H9 (cell line): ENCODE measurements around the gene CARM1. TPM values are rescaled to one million over a fixed set of nuclear protein-coding genes. Genes with fewer than 3 reads are reported as not detected.
A peak's percentile ranks its signal among the peaks of the same experiment; 100 is the strongest.

Source experiments
- DNase-seq: peaks from one replicate; pipeline ENCODE4 v3.0.0-alpha.2; 2017
- H2AFZ ChIP-seq: one replicate; pipeline ENCODE4 v1.6.1; 2013; ENCODE audit warnings: mild to moderate bottlenecking, low read length, control low read depth, moderate library complexity
- H2AK5ac ChIP-seq: 2 replicates; pipeline ENCODE4 v1.6.1; 2013; ENCODE audit warnings: low read length, control low read depth, mixed read lengths; ENCODE audit not compliant: insufficient read length
- H2BK120ac ChIP-seq: one replicate; pipeline ENCODE4 v1.6.1; 2013; ENCODE audit warnings: low read depth, mild to moderate bottlenecking, low read length, control low read depth, inconsistent platforms; ENCODE audit not compliant: poor library complexity, severe bottlenecking
- H2BK12ac ChIP-seq: 2 replicates; pipeline ENCODE4 v1.6.1; 2013; ENCODE audit warnings: low read length, control low read depth, mixed read lengths, low read depth; ENCODE audit not compliant: insufficient read length
- H2BK15ac ChIP-seq: 2 replicates; pipeline ENCODE4 v1.6.1; 2013; ENCODE audit warnings: low read depth, low read length, control low read depth
- H2BK20ac ChIP-seq: one replicate; pipeline ENCODE4 v1.6.1; 2013; ENCODE audit warnings: low read depth, mild to moderate bottlenecking, low read length, control low read depth, inconsistent platforms; ENCODE audit not compliant: poor library complexity, severe bottlenecking
- H2BK5ac ChIP-seq: 2 replicates; pipeline ENCODE4 v1.6.1; 2013; ENCODE audit warnings: low read length, control low read depth, mixed read lengths; ENCODE audit not compliant: insufficient read length
- H3K14ac ChIP-seq: 2 replicates; pipeline ENCODE4 v1.6.1; 2013; ENCODE audit warnings: low read length, control low read depth; ENCODE audit not compliant: insufficient read depth
- H3K18ac ChIP-seq: 2 replicates; pipeline ENCODE4 v1.6.1; 2013; ENCODE audit warnings: low read depth, mild to moderate bottlenecking, mixed read lengths, low read length, control low read depth; ENCODE audit not compliant: insufficient read length
- H3K23ac ChIP-seq: 2 replicates; pipeline ENCODE4 v1.6.1; 2013; ENCODE audit warnings: low read length, control low read depth, mixed read lengths, low read depth; ENCODE audit not compliant: insufficient read length
- H3K23me2 ChIP-seq: 2 replicates; pipeline ENCODE4 v1.6.1; 2013; ENCODE audit warnings: low read depth, mild to moderate bottlenecking, mixed read lengths, low read length, control low read depth; ENCODE audit not compliant: insufficient read length, poor library complexity, severe bottlenecking
- H3K27ac ChIP-seq: 2 replicates; pipeline ENCODE4 v1.5.1; 2013; ENCODE audit warnings: low read length, control low read depth, mixed read lengths, low read depth; ENCODE audit not compliant: insufficient read length
- H3K27me3 ChIP-seq: 2 replicates; pipeline ENCODE4 v1.6.1; 2013; ENCODE audit warnings: low read length, control low read depth, inconsistent platforms; ENCODE audit not compliant: insufficient read depth
- H3K4ac ChIP-seq: 2 replicates; pipeline ENCODE4 v1.6.1; 2013; ENCODE audit warnings: low read depth, mild to moderate bottlenecking, control low read depth, inconsistent platforms, low read length, moderate library complexity
- H3K4me1 ChIP-seq: 2 replicates; pipeline ENCODE4 v1.6.1; 2013; ENCODE audit warnings: low read length, control low read depth, inconsistent platforms; ENCODE audit not compliant: insufficient read depth
- H3K4me2 ChIP-seq: 2 replicates; pipeline ENCODE4 v1.6.1; 2013; ENCODE audit warnings: low read length, control low read depth, mixed read lengths; ENCODE audit not compliant: insufficient read length, insufficient read depth
- H3K56ac ChIP-seq: 2 replicates; pipeline ENCODE4 v1.6.1; 2013; ENCODE audit warnings: low read depth, mild to moderate bottlenecking, mixed read lengths, low read length, control low read depth; ENCODE audit not compliant: insufficient read length
- H3K79me1 ChIP-seq: 2 replicates; pipeline ENCODE4 v1.6.1; 2013; ENCODE audit warnings: low read depth, mild to moderate bottlenecking, moderate library complexity, low read length, control low read depth, inconsistent platforms; ENCODE audit not compliant: insufficient read depth, poor library complexity, severe bottlenecking
- H3K79me2 ChIP-seq: 2 replicates; pipeline ENCODE4 v1.6.1; 2013; ENCODE audit warnings: low read length, control low read depth, inconsistent platforms; ENCODE audit not compliant: insufficient read depth
- H3K9ac ChIP-seq: 2 replicates; pipeline ENCODE4 v1.6.1; 2013; ENCODE audit warnings: low read length, control low read depth, mixed read lengths; ENCODE audit not compliant: insufficient read length; ENCODE audit errors: extremely low read depth
- H3K9me3 ChIP-seq: one replicate; pipeline ENCODE4 v1.6.1; 2013; ENCODE audit warnings: low read depth, low read length, inconsistent platforms; ENCODE audit not compliant: control insufficient read depth
- H3T11ph ChIP-seq: one replicate; pipeline ENCODE4 v1.6.1; 2013; ENCODE audit warnings: mild to moderate bottlenecking, low read length, control low read depth, inconsistent platforms
- H4K20me1 ChIP-seq: one replicate; pipeline ENCODE4 v1.6.1; 2013; ENCODE audit not compliant: control insufficient read depth, insufficient read length, insufficient read depth
- H4K5ac ChIP-seq: 2 replicates; pipeline ENCODE4 v1.6.1; 2013; ENCODE audit warnings: low read depth, mild to moderate bottlenecking, mixed read lengths, low read length, control low read depth; ENCODE audit not compliant: insufficient read length
- H4K8ac ChIP-seq: replicated peaks from 2 replicates; pipeline ENCODE4 v1.6.1; 2013; ENCODE audit warnings: low read length, control low read depth, mixed read lengths, low read depth; ENCODE audit not compliant: insufficient read length
- H4K91ac ChIP-seq: 2 replicates; pipeline ENCODE4 v1.6.1; 2013; ENCODE audit warnings: low read depth, mild to moderate bottlenecking, moderate library complexity, mixed read lengths, low read length, control low read depth; ENCODE audit not compliant: insufficient read length
- H3K27ac Mint-ChIP-seq, 3 experiments: 2 replicates in 2 of 3; 3 replicates in 1 of 3; pipeline ENCODE4 v1.8.0; 2020 to 2021; ENCODE audit warnings: mixed read lengths in 3 of 3, mild to moderate bottlenecking in 1 of 3, moderate library complexity in 1 of 3
- H3K27me3 Mint-ChIP-seq: 2 replicates; pipeline ENCODE4 v1.8.0; 2021; ENCODE audit warnings: low read depth, mild to moderate bottlenecking, moderate library complexity, mixed read lengths
- H3K36me3 Mint-ChIP-seq, 3 experiments: 2 replicates in 2 of 3; 3 replicates in 1 of 3; pipeline ENCODE4 v1.8.0; 2020 to 2021; ENCODE audit warnings: low read depth in 3 of 3, mixed read lengths in 3 of 3; ENCODE audit not compliant: insufficient read depth in 1 of 3
- H3K4me1 Mint-ChIP-seq, 2 experiments: 2 replicates each; pipeline ENCODE4 v1.8.0; 2020; ENCODE audit warnings: mixed read lengths in 2 of 2
- H3K4me3 Mint-ChIP-seq, 2 experiments: 2 replicates in 1 of 2; 3 replicates in 1 of 2; pipeline ENCODE4 v1.8.0; 2020 to 2021; ENCODE audit warnings: mild to moderate bottlenecking in 2 of 2, mixed read lengths in 2 of 2, moderate library complexity in 1 of 2
- H3K9me3 Mint-ChIP-seq, 2 experiments: 2 replicates in 1 of 2; 3 replicates in 1 of 2; pipeline ENCODE4 v1.8.0; 2020; ENCODE audit warnings: mild to moderate bottlenecking in 2 of 2, mixed read lengths in 2 of 2, moderate library complexity in 1 of 2
- CTCF ChIP-seq: fragments of 200-600 bp; sonication (generic); conservative IDR thresholded peaks from 3 replicates; pipeline ENCODE4 v1.8.0; 2021; ENCODE audit warnings: antibody characterized with exemption, mild to moderate bottlenecking
- WGBS: extraction: QIAGEN DNeasy Blood & Tissue Kit; methylation state at CpG from one replicate; pipeline ENCODE4 v1.1.7; 2013; ENCODE audit warnings: missing lambda C conversion rate, low lambda C conversion rate, mixed read lengths; ENCODE audit not compliant: insufficient read length; ENCODE audit errors: extremely low coverage; 5-methylcytosine and 5-hydroxymethylcytosine counted together
- total RNA-seq: library from RNA; stranded (reverse); gene quantifications from 2 replicates; pipeline ENCODE4 v1.2.1, GENCODE V29; 2021

CARM1 gene
- total RNA-seq, 1 experiment from 2014 or later: 111 TPM

GRCh38 chr19:10968527-10969135 lies 97.3 kb downstream of the CARM1 start:
- Histone ChIP-seq H3K14ac (no peak overlapping the region), H3K79me1 (peaks cover 5% of the 10 kb centered on the region), H3K4ac (no peak overlapping the region), H2BK20ac (no peak overlapping the region), H4K8ac (no peak overlapping the region), H3K4me1 (no peaks in the 10 kb centered on the region; the same call in 1 of the 2 replicates), H3K79me2 (peaks cover 64% of the 10 kb centered on the region), H3K23ac (no peak overlapping the region), H3K18ac (no peak overlapping the region), H3K4me2 (no peak overlapping the region), H4K91ac (no peak overlapping the region), H3K27ac (no peak overlapping the region), H3K23me2 (no peaks in the 10 kb centered on the region), H2BK5ac (no peak overlapping the region), H3K56ac (no peak overlapping the region), H4K5ac (no peak overlapping the region), H2AK5ac (no peak overlapping the region), H2AFZ (no peak overlapping the region), H2BK120ac (no peak overlapping the region), H3K9ac (no peak overlapping the region), H3T11ph (no peak overlapping the region), H3K27me3 (no peaks in the 10 kb centered on the region), H2BK15ac (no peak overlapping the region), H3K9me3 (no peaks in the 10 kb centered on the region), H2BK12ac (no peak overlapping the region), H4K20me1 (peaks cover 6% of the 10 kb centered on the region)
- H3K27ac Mint-ChIP-seq: peak overlapping the region; percentile 7 to 87 (median 59); a peak in 3 of 7 replicates
- DNase-seq: no peak
- H3K36me3 Mint-ChIP-seq: peaks cover 18 to 38% (median 24%) of the 10 kb centered on the region in 3 experiments; a peak in 6 of 7 replicates
- no peaks in the 10 kb centered on the region for H3K27me3 Mint-ChIP-seq
- no peaks in the 10 kb centered on the region for H3K9me3 Mint-ChIP-seq
- peaks cover 33 to 34% of the 10 kb centered on the region in 2 experiments for H3K4me1 Mint-ChIP-seq
- TF ChIP-seq CTCF: no peak
- no peak overlapping the region for H3K4me3 Mint-ChIP-seq
- WGBS: no CpG with 5 or more reads among the region's 10 CpGs
